Gastroesophageal sphincter (tissue), 3 donors: ENCODE results near the gene MYO3B.

Experiments used
- CTCF ChIP-seq, 4 experiments: fragments of 200-600 bp in 2 of 4; fragments of 450-650 bp in 2 of 4; sonication (generic) in 1 of 4; IDR thresholded peaks; one replicate each; pipeline ENCODE4 v1.5.1; 2017 to 2019; ENCODE audit warnings: antibody characterized with exemption in 4 of 4, mild to moderate bottlenecking in 2 of 4, moderate library complexity in 2 of 4
- EP300 ChIP-seq: sonication (generic); formaldehyde crosslinking; IDR thresholded peaks from one replicate; pipeline ENCODE4 v1.6.1; 2017; ENCODE audit warnings: antibody characterized with exemption, mild to moderate bottlenecking
- POLR2A ChIP-seq, 2 donors: fragments of 450-650 bp; IDR thresholded peaks; one replicate each; pipeline ENCODE4 v1.6.1; 2017; ENCODE audit warnings: antibody characterized with exemption in 2 of 2, mild to moderate bottlenecking in 2 of 2, moderate library complexity in 1 of 2

DNA sequence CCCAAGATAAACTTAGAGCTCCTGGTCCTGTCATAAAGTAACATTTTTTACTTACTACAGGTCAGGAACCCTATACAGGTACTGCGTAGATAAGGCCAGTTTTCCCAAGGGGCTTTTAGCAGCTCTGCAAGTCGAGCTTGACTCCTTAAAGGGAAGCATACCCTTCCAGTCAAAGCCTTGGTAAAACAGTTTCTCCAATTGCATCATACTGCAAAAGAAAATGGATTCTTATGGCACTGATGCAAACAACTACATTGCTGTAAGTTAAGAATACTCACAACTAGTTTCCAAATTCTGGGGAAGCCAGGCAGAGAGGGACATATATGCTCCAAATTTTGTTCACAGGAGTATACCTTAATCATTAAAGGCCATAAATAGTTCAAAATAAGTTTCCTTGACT, 31.0 kb downstream of the MYO3B start:
- no peak for TF ChIP-seq CTCF (IDR thresholded peaks at IDR 0.05)
- no peak for TF ChIP-seq EP300
- TF ChIP-seq POLR2A (IDR thresholded peaks at IDR 0.05): no peak
